GM19351 (cell line): ENCODE results near the gene CACNA1E.
"Not testable (repeated sequence)": the region's sequence is repeated elsewhere in the genome, so short reads cannot be mapped to it uniquely, and the experiment has no call there.

ENCODE experiments used
- ATAC-seq: cut with Tn5 transposase; IDR thresholded peaks from one replicate; pipeline ENCODE4 v1.9.1; 2021; ENCODE audit warnings: mild to moderate bottlenecking, moderate library complexity; ENCODE audit not compliant: unreplicated experiment

The CACNA1E gene

DNA sequence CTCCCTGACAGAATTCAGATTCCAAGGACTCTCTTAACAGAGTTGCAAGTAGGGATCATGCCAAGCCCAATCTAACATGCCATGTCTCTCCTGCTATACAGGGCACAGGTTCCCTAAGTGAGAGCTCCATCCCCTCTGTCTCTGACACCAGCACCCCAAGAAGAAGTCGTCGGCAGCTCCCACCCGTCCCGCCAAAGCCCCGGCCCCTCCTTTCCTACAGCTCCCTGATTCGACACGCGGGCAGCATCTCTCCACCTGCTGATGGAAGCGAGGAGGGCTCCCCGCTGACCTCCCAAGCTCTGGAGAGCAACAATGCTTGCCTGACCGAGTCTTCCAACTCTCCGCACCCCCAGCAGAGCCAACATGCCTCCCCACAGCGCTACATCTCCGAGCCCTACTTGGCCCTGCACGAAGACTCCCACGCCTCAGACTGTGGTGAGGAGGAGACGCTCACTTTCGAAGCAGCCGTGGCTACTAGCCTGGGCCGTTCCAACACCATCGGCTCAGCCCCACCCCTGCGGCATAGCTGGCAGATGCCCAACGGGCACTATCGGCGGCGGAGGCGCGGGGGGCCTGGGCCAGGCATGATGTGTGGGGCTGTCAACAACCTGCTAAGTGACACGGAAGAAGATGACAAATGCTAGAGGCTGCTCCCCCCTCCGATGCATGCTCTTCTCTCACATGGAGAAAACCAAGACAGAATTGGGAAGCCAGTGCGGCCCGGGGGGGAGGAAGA, 315.0 kb downstream of the CACNA1E start:
- no peak for ATAC-seq

DNA sequence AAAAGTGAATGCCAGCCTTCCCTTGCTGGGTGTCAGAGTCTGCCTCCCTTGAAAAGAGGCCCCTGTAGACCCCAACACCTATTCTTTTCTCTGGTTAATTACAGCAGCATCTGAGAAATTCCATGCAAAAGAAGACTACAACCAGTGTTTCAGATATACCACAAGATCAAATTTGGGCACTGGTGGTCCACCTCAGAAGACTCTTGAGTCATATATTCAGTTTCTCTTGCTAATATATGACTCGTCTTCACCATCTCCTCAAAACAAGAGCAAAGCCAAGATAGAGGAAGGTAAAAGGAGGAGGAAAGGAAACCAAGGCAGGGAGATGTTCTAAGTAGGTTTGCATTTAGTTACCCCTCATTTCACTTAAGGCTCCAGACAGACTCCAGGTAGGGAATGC, 318.3 kb downstream of the CACNA1E start:
- ATAC-seq, result no peak

DNA sequence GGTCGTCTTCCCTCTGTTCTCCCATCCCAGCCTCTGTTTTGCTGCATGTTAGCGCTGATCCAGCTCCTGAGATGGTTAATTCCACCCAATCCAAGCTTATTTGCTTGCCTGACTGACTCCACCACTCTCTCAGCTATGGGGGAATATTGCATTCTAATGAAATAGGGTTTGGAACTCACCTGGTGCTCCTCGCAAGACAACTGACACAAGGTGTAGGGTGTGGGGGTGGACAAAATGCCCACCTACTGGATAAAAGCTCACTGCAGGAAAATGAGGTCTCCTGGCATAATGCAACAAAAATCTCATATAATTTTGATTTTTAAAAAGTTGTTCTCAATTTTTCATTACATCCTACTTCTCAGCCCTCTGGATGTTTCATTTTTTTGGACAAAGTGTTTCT, 319.1 kb downstream of the CACNA1E start:
- no peak for ATAC-seq

DNA sequence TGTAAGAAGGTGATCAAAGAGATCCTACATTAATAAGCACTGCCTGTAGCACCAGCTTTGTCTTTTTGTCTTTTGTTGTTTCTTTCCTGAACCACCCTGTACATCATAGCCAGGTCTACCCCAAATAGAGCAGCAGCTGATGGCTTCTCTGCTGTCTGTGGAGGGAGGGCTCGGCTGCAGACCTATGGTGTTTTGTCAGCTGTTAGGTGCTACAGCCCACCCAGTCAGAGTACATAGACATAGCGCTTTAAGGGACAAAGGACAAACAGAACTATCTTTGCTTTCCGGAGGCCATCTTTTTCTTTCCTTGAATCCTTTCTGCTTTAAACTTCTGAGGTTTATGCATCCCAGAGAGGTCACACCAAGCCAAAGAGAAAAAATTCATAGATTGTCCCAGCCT, 320.1 kb downstream of the CACNA1E start:
- no peak for ATAC-seq

DNA sequence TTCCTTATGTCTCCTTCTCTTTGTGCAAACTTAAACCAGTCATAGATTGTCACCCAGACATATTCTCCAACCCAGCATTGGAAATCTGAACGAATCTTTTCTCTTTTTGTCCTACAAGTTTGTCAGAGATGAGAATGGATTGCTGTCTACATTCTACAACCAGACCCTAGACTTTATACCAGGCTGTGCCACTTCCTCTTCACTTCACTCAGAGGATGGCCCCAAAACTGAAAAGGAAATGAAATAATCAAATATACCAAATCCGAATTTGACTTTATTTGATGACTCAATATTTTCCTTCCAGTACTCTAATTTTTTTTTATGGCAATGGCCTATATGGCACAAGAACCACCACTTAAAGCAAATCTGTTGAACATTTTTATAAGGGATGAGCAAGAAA, 321.7 kb downstream of the CACNA1E start:
- ATAC-seq, result no peak

DNA sequence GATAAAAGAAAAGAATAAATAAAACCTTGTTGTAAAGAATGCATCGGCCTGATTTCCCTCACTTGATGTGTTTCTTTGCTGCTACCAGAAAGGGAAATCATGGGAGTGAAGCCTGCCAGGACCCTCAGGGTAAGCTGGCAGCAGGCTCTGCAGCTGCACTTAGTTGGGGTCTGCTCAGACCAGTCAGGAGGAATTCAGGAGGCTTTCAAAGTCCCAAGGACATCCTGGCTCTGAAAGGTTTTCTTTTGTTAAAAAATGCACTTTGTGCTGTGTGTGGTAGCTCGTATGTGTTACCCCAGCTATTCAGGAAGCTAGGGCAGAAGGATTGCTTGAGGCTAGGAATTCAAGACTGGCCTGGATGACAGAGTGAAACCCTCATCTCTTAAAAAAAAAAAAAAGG, 323.4 kb downstream of the CACNA1E start:
- ATAC-seq, result no peak

DNA sequence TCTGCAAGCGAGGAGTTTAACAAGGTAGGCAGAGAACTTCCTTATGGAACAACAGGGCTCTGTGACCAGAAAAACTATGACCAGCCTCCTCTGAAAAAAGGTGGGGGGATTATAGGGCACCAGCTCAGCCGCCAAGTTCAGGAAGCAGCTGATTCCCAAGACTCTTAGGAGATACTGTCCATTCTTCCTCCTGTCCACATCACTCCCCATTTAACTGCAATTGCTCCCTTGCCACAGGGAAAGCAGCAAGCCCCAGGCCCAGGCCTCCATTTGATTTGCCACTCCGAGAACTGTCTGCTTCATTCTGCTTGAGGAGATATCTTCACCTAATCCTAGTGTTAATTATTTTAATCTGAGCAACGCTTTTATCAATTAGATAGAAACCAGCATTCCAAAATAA, 323.9 kb downstream of the CACNA1E start:
- no peak for ATAC-seq

DNA sequence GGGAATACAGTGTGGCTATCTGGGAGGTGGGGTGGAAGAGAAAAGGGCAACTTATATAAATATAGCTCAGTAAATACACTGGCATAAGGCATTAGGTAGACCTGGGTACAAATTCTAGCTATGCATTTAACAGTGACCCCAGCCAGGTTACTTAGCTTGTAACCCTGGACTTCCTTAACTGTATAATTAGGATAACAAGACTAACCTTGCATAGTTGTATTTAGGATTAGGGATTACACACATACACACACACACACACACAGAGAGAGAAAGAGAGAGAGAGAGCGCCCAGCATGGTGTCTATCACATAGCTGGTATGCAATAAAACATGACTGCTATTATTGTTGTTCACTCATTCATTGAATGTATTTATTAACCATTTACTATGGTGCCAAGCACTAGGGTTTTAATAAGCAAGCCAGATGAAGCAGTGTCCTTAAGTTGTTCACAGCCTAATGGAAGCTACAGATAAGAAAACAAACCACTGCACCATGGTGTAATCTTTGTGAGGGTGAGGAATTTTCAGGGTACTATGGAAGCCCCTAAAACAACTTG, 326.8 kb downstream of the CACNA1E start:
- no peak for ATAC-seq

DNA sequence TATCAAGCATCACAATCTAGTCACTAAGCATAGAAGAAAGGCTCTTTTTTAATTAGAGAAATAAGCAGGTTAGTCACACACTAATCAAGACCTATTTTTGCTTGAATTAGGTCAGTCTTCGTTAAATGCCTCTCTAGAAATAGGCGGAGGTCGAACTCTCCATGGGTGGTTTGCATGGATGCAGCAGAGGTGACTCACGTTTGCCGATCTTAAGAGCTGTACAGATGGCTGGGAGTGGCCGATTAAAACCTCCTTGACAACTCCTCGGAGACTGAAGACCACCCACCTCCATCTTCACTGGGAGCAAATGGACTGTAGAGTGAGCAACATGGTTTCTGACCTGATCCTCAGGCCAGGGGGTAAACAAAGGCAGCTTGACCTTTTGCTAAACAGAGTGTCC, 328.9 kb downstream of the CACNA1E start:
- no peak for ATAC-seq

DNA sequence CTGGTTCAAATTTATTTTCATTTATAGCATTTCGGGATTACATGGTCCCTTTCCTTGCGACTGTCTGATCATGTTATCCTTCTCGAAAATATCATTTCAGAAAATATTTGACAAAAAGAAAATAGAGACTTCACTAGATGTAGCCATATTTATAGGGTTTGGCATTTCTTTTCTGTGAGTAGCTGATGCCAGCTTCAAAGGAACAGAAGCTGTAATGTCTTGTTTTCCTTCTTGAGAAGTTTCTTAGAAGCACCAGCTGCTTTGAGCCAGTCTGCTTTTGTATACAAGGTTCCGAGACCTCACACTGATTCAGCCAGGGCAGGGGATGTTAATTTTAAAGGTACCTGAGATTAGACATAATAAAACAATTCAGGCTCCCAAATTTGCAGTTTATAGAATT, 329.9 kb downstream of the CACNA1E start:
- no peak for ATAC-seq

DNA sequence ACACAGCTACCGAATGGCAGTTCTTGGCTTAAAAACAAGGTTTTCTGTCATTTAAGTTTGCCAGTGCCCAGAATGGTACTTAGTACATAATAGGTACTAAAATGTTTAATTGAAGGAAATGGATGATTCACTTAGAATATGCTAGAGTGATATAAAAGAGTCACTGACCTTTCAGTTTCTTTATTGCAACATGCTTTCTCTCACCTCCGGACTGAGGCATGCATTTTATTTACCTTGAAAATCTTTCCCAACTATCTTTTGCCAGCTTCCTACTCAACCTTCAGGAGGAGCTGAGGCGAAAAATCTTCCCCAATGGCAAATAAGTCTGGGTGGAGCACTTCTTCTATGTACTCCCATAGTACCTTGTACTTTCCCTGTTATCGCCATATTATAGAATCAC, 333.3 kb downstream of the CACNA1E start:
- ATAC-seq, result no peak

DNA sequence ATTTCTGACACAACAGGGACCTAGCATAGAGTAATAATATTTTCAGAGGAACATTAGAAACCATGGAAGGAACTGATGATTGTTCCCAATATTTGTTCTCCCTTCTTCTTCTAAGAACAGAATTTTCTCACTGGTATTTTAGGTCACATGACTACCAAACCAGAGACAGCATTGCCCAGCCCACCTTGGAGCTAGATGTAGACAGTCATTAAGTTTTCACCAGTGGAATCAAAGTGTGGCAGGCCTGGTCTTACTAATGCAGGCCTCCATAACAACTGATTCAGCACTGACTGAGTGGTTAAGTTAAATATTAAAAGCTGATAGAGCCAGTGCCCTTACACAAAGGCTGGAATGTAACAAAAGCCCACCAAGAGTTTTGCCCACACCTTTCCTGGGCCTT, 333.8 kb downstream of the CACNA1E start:
- no peak for ATAC-seq

DNA sequence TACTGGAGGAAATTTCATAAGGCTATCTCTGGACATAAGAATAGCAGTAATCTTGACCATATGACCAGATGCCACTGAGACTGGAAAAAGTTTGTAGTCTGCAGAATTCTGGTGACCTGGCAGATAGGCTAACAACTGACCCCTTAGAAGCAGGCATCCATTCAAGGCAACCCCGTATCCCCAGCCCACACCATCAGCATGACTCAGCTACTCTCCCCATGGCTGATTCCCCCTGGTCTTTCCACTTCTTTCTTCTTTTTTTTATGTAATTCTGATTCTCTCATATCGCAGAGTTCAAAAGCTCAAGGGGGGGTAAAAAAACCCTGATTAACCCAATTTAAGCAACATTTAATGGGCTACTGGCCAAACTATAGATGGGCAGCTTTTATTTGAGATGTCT, 335.1 kb downstream of the CACNA1E start:
- ATAC-seq, result no peak

DNA sequence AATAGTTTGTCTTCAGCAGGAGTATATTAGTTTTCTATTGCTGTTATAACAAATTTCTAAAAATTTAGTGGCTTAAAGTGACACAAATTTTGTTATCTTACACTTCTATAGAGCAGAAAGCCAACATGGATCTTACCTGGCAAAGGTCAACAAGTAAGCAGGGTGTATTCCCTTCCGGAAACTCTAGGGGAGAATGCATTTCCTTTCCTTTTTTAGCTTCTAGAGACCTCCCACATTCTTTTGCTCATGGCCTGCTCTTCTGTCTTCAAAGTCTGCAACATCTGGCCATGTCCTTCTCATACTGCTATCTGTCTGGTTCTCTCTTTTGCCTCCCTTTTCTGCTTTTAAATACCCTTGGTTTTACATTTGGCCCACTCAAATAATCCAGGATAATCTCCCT, 335.6 kb downstream of the CACNA1E start:
- ATAC-seq, result no peak

DNA sequence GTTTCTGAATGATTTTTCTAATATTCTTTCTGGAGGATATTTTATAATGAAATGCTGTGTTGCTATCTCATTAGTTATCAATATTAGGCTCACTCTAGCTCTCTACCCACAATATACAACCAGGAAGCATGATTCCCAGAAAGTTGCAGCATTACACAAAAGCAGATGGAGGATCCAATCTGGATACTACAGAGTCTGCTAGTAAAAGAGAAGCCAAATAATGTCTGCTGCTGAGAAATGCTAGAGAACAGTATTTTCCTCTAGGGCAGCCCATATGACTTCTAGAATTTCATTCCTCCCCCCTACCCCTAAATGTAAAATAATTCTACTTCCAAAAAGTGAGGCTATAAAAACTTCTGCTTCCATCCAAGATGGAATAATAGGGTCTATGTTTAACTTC, 338.4 kb downstream of the CACNA1E start:
- no peak for ATAC-seq

DNA sequence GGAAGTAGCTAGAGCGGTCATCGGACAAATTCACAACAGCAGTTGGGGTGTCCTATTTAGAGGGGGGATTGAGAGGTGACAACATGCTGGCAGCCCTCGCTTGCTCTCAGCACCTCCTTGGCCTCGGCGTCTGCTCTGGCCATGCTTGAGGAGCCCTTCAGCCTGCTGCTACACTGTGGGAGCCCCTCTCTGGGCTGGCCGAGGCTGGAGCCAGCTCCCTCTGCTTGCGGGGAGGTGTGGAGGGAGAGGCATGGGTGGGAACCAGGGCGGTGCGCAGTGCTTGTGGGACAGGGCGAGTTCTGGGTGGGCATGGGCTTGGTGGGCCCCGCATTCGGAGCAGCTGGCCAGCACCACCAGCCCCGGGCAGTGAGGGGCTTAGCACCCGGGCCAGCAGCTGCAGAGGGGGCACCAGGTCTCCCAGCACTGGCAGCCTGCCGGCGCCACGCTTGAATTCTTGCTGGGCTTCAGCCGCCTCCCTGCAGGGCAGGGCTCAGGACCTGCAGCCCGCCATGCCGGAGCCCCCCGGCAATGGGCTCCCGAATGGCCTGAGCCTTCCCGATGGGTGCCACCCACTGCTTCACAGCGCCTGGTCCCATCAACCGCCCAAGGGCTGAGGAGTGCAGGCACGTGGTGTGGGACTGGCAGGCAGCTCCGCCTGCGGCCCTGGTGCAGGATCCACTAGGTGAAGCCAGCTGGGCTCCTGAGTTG, 349.0 kb downstream of the CACNA1E start:
- not testable (repeated sequence) for ATAC-seq

DNA sequence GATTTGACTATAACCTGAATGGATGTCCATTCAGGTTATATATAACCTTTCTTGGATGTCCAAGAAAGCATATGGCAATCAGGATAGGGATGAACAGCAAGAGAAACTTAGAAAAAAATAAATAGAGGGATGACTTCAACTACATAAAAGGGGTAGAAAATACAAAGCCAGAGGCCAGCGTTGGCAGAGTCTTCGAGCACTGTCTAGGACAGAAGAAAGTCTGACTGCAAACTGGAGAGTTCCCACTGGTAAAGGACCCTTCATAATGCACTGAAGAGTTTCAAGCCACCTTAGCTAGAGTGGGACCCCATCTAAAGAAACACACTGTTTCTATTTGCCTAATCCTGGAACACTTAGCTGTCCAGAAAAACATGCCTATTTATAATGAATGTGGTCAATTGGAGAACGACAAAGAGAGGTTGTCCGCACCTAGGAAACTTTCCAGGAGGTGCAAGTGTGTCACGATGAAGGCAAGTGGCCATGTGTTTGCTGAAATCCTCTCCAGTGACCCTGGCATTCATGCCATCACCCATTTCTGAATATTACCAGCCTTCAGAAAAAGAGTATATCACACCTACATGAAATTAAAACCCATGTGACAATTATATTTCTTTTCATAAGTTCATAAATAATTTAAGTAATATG, 362.8 kb downstream of the CACNA1E start:
- no peak for ATAC-seq

DNA sequence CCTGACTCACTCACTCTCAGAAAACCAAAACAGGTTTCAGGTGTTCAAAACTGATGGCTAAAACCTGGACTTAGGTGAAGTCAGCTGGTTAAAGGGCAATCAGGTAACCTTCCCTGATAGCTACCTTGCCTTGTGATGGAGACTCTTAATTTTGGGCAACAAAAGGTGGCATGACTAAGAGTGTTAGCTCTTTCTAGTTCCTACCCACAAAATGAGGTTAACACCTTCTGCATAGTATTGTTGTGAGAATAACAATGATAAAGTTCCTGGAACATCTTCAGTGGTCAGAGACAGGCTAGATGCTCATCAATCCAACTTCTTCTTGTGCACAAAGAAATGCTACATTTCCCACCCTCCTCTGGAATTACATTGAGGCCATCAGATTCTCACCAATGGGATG, 363.4 kb downstream of the CACNA1E start:
- ATAC-seq, result no peak

DNA sequence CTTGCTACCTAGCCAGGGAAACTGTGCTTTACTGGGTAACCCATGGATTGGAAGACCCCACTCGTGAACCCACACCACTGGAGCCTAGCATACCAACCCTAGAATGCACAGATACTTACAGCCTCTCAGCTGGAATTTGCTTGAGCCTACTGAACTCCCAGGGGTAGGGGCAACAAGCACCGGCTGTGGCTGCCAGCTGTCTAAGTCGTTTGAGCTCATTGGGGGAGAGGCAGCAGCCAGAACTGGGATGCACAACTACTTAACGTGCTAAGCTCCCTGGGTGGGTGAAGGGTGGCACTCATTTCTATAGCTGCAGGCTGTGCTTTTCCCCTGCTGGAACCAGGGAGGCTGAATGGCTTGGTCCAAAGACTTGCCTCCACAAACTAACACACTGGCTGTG, 365.8 kb downstream of the CACNA1E start:
- ATAC-seq, result no peak

DNA sequence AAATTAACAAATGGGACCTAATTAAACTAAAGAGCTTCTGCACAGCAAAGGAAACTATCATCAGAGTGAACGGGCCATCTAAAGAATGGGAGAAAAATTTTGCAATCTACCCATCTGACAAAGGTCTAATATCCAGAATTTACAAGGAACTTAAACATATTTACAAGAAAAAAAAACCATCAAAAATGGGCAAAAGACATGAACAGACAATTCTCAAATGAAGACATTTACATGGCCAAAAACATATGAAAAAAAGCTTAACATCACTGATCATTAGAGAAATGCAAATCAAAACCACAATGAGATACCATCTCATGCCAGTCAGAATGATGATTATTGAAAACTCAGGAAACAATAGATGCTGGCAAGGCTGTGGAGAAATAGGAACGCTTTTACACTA, 370.9 kb downstream of the CACNA1E start:
- not testable (repeated sequence) for ATAC-seq

DNA sequence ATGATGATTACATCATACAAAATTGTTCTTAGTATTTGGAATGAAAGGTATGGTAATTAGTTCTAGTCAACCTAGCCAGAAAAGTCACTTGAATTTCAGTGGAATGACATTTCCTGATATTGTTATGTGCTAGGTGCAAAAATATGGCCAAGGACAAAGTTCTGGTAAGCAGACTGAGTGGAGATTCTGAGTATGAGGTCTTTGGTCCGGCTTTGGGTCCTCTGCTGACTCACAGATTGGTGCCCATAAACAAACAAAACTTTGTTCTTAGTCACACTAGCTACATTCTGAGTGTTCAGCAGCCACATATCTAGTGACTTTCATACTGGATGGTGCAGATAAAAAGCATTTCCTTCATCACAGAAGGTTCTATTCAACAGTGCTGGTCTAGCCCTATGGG, 372.1 kb downstream of the CACNA1E start:
- no peak for ATAC-seq
